Measurements from ENCODE around the gene SUMO1. TPM values are rescaled to one million over a fixed set of nuclear protein-coding genes. Genes with fewer than 3 reads are reported as not detected.

Gene SUMO1
- total RNA-seq, 1 experiment from 2014 or later, result 115 TPM

DNA sequence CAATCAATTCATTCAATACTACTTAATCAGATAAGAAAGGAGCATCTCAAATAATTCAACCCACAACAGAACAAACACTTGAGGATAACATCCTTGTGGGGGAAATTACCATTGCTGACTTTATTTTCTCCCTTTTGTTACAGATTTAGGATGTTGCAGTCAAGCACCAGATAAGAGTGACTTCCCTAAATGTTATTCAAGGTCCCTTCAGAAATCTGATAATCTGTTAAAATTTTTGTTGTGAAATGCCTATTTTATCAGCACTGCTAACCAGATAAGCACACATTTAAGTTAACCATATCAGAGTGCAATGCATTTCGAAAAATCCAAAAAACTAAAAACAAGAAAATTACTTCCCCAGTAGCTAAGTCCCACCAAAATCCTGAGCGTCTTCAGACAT lies 33.5 kb downstream of the SUMO1 start:
- CTCF ChIA-PET, result no interaction called here
- BruUV-seq (replicated peaks), result no TSS peak
- intact Hi-C loops (cut with micrococcal nuclease), result no loop called here

GRCh38 chr2:202203348-202203747 lies 35.0 kb downstream of the SUMO1 start:
- Histone ChIP-seq H3F3A (ENCODE audit: low read length, unreplicated experiment) (no peaks in the 10 kb centered on the region), H3K9ac (ENCODE audit: low read length) (no peak overlapping the region), H3K79me2 (ENCODE audit: low read length) (no peaks in the 10 kb centered on the region), H3K9me3 (ENCODE audit: low read length) (no peaks in the 10 kb centered on the region), H3K4me3 (ENCODE audit: low read length) (no peak overlapping the region), H3K9me2 (replicated peaks; ENCODE audit: low read length) (no peaks in the 10 kb centered on the region), H3K27ac (ENCODE audit: low read length) (no peak overlapping the region), H3K4me1 (ENCODE audit: insufficient read depth, low read length) (no peaks in the 10 kb centered on the region), H3K36me3 (ENCODE audit: low read depth, low read length) (peaks cover 10% of the 10 kb centered on the region; the same call in 1 of the 2 replicates), H2AFZ (ENCODE audit: low read length) (no peak overlapping the region), H3K27me3 (ENCODE audit: low read length) (no peaks in the 10 kb centered on the region), H3K4me2 (ENCODE audit: low read length) (no peak overlapping the region), H4K20me1 (ENCODE audit: low read length) (no peaks in the 10 kb centered on the region)
- POLR2A ChIA-PET (ENCODE audit: unreplicated experiment), result no interaction called here
- no TSS peak for BruUV-seq (replicated peaks)
- ATAC-seq, result no peak
- TF ChIP-seq, protein P1, sequence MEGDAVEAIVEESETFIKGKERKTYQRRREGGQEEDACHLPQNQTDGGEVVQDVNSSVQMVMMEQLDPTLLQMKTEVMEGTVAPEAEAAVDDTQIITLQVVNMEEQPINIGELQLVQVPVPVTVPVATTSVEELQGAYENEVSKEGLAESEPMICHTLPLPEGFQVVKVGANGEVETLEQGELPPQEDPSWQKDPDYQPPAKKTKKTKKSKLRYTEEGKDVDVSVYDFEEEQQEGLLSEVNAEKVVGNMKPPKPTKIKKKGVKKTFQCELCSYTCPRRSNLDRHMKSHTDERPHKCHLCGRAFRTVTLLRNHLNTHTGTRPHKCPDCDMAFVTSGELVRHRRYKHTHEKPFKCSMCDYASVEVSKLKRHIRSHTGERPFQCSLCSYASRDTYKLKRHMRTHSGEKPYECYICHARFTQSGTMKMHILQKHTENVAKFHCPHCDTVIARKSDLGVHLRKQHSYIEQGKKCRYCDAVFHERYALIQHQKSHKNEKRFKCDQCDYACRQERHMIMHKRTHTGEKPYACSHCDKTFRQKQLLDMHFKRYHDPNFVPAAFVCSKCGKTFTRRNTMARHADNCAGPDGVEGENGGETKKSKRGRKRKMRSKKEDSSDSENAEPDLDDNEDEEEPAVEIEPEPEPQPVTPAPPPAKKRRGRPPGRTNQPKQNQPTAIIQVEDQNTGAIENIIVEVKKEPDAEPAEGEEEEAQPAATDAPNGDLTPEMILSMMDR (conservative IDR thresholded peaks at IDR 0.05; ENCODE audit: low read depth, low read length), result no peak
- TF ChIP-seq EZH2 (IDR thresholded peaks at IDR 0.05; ENCODE audit: low read length, unreplicated experiment) (no peak), EZH2phosphoT487 (IDR thresholded peaks at IDR 0.05; ENCODE audit: borderline replicate concordance, low read length) (no peak)
- intact Hi-C loops (cut with micrococcal nuclease), result no loop called here
- no peak for DNase-seq
- CTCF ChIA-PET, result no interaction called here

More for the DNA sequence above, 33.5 kb downstream of the SUMO1 start:
- no peaks in the 10 kb centered on the region for H3K4me1 ChIP-seq (ENCODE audit: insufficient read depth, low read length)
- POLR2A ChIA-PET (ENCODE audit: unreplicated experiment), result no interaction called here
- no peaks in the 10 kb centered on the region for H3F3A ChIP-seq (ENCODE audit: low read length, unreplicated experiment)
- no peaks in the 10 kb centered on the region for H3K9me3 ChIP-seq (ENCODE audit: low read length)
- no peaks in the 10 kb centered on the region for H3K27me3 ChIP-seq (ENCODE audit: low read length)
- H2AFZ ChIP-seq (ENCODE audit: low read length), result no peak overlapping the region
- H3K9ac ChIP-seq (ENCODE audit: low read length), result no peak overlapping the region
- TF ChIP-seq, protein P1 (conservative IDR thresholded peaks at IDR 0.05; ENCODE audit: low read depth, low read length), result no peak
- TF ChIP-seq EZH2 (IDR thresholded peaks at IDR 0.05; ENCODE audit: low read length, unreplicated experiment) (no peak), EZH2phosphoT487 (IDR thresholded peaks at IDR 0.05; ENCODE audit: borderline replicate concordance, low read length) (no peak)
- H4K20me1 ChIP-seq (ENCODE audit: low read length), result no peaks in the 10 kb centered on the region
- H3K4me3 ChIP-seq (ENCODE audit: low read length), result no peak overlapping the region
- DNase-seq, result no peak
- H3K36me3 ChIP-seq (ENCODE audit: low read depth, low read length), result peaks cover 13% of the 10 kb centered on the region; the same call in 1 of the 2 replicates
- ATAC-seq, result no peak
- no peaks in the 10 kb centered on the region for H3K79me2 ChIP-seq (ENCODE audit: low read length)
- no peak overlapping the region for H3K27ac ChIP-seq (ENCODE audit: low read length)
- no peaks in the 10 kb centered on the region for H3K9me2 ChIP-seq (replicated peaks; ENCODE audit: low read length)
- no peak overlapping the region for H3K4me2 ChIP-seq (ENCODE audit: low read length)

GRCh38 chr2:202201220-202202160 lies 36.9 kb downstream of the SUMO1 start:
- TF ChIP-seq, protein P1 (conservative IDR thresholded peaks at IDR 0.05; ENCODE audit: low read depth, low read length), result no peak
- no peak for TF ChIP-seq EZH2phosphoT487 (IDR thresholded peaks at IDR 0.05; ENCODE audit: borderline replicate concordance, low read length)
- no peak for TF ChIP-seq EZH2 (IDR thresholded peaks at IDR 0.05; ENCODE audit: low read length, unreplicated experiment)
- CTCF ChIA-PET, result no interaction called here
- Histone ChIP-seq H3F3A (ENCODE audit: low read length, unreplicated experiment) (no peaks in the 10 kb centered on the region), H3K4me1 (ENCODE audit: insufficient read depth, low read length) (no peaks in the 10 kb centered on the region), H3K9me2 (replicated peaks; ENCODE audit: low read length) (no peaks in the 10 kb centered on the region), H3K27ac (ENCODE audit: low read length) (no peak overlapping the region), H3K27me3 (ENCODE audit: low read length) (no peaks in the 10 kb centered on the region), H3K9ac (ENCODE audit: low read length) (no peak overlapping the region), H4K20me1 (ENCODE audit: low read length) (no peaks in the 10 kb centered on the region), H3K4me2 (ENCODE audit: low read length) (no peak overlapping the region), H3K36me3 (ENCODE audit: low read depth, low read length) (peaks cover 10% of the 10 kb centered on the region; the same call in 1 of the 2 replicates), H3K4me3 (ENCODE audit: low read length) (no peak overlapping the region), H3K9me3 (ENCODE audit: low read length) (no peaks in the 10 kb centered on the region), H2AFZ (ENCODE audit: low read length) (no peak overlapping the region), H3K79me2 (ENCODE audit: low read length) (no peaks in the 10 kb centered on the region)
- intact Hi-C loops (cut with micrococcal nuclease), result no loop called here
- no peak for DNase-seq
- ATAC-seq, result no peak
- BruUV-seq (replicated peaks), result no TSS peak
- POLR2A ChIA-PET (ENCODE audit: unreplicated experiment), result no interaction called here

Data from PC-3 (cell line).